Activated CD4-positive, alpha-beta T cell treated with anti-CD3 and anti-CD28 coated beads, Interleukin-2, amount 50 U/mL, for 4 hours (primary cell): ENCODE results near the gene KCNMA1.

Experiments
- DNase-seq, 2 experiments: peaks; one replicate each; pipeline ENCODE4 v3.0.0-alpha.2; 2020

Gene KCNMA1

GRCh38 chr10:77287647-77288120, 349.9 kb downstream of the KCNMA1 start:
- DNase-seq, result no peak

GRCh38 chr10:77286531-77287508, 350.8 kb downstream of the KCNMA1 start:
- DNase-seq, result no peak

GRCh38 chr10:77285529-77286182, 352.0 kb downstream of the KCNMA1 start:
- DNase-seq, result no peak

GRCh38 chr10:77284797-77285196, 352.8 kb downstream of the KCNMA1 start:
- DNase-seq, result no peak

- DNase-seq, result no peak
Measured at GRCh38 chr10:77283326-77283725, 354.3 kb downstream of the KCNMA1 start.

GRCh38 chr10:77282163-77282562, 355.4 kb downstream of the KCNMA1 start:
- no peak for DNase-seq

GRCh38 chr10:77281719-77282118, 355.9 kb downstream of the KCNMA1 start:
- DNase-seq, result no peak

- DNase-seq, result no peak
Measured at GRCh38 chr10:77279207-77279606, 358.4 kb downstream of the KCNMA1 start.

GRCh38 chr10:77274046-77274795, 363.4 kb downstream of the KCNMA1 start:
- DNase-seq, result no peak

GRCh38 chr10:77269163-77269562, 368.4 kb downstream of the KCNMA1 start:
- no peak for DNase-seq

GRCh38 chr10:77268721-77269120, 368.9 kb downstream of the KCNMA1 start:
- no peak for DNase-seq

- DNase-seq, result no peak
Measured at GRCh38 chr10:77267703-77268675, 369.6 kb downstream of the KCNMA1 start.

- no peak for DNase-seq
Measured at GRCh38 chr10:77266242-77266641, 371.4 kb downstream of the KCNMA1 start.

- DNase-seq, result no peak
Measured at GRCh38 chr10:77264527-77264926, 373.1 kb downstream of the KCNMA1 start.

GRCh38 chr10:77264107-77264506, 373.5 kb downstream of the KCNMA1 start:
- no peak for DNase-seq

- no peak for DNase-seq
Measured at GRCh38 chr10:77263700-77264099, 373.9 kb downstream of the KCNMA1 start.

- no peak for DNase-seq
Measured at GRCh38 chr10:77261146-77261545, 376.5 kb downstream of the KCNMA1 start.

GRCh38 chr10:77259171-77259874, 378.3 kb downstream of the KCNMA1 start:
- DNase-seq, result no peak

- no peak for DNase-seq
Measured at GRCh38 chr10:77256346-77256745, 381.3 kb downstream of the KCNMA1 start.

GRCh38 chr10:77253556-77254064, 384.0 kb downstream of the KCNMA1 start:
- no peak for DNase-seq

GRCh38 chr10:77253147-77253545, 384.5 kb downstream of the KCNMA1 start:
- DNase-seq, result no peak
